Neuronal stem cell (in vitro differentiated cells): Measurements from ENCODE around the gene SARS1.

Experiments
- DNase-seq: peaks from one replicate; pipeline ENCODE4 v3.0.0-alpha.2; 2013; ENCODE audit warnings: low spot score
- H2AFZ ChIP-seq: one replicate; pipeline ENCODE4 v1.6.1; 2013; ENCODE audit warnings: mild to moderate bottlenecking, low read length, inconsistent platforms
- H2AK5ac ChIP-seq: 2 replicates; pipeline ENCODE4 v1.6.1; 2013; ENCODE audit warnings: low read depth, mild to moderate bottlenecking, inconsistent platforms, low read length, moderate library complexity, mixed read lengths
- H2BK120ac ChIP-seq: 2 replicates; pipeline ENCODE4 v1.6.1; 2013; ENCODE audit warnings: low read depth, mild to moderate bottlenecking, inconsistent platforms, low read length, moderate library complexity, mixed read lengths
- H2BK12ac ChIP-seq: one replicate; pipeline ENCODE4 v1.6.1; 2013; ENCODE audit warnings: low read length, inconsistent platforms
- H2BK15ac ChIP-seq: 2 replicates; pipeline ENCODE4 v1.6.1; 2013; ENCODE audit warnings: mild to moderate bottlenecking, low read length, inconsistent platforms, mixed read lengths
- H2BK5ac ChIP-seq: one replicate; pipeline ENCODE4 v1.6.1; 2013; ENCODE audit warnings: inconsistent platforms, mild to moderate bottlenecking, low read length, moderate library complexity
- H3K14ac ChIP-seq: one replicate; pipeline ENCODE4 v1.6.1; 2013; ENCODE audit warnings: low read length, inconsistent platforms
- H3K18ac ChIP-seq: 2 replicates; pipeline ENCODE4 v1.6.1; 2013; ENCODE audit warnings: low read length, inconsistent platforms
- H3K23ac ChIP-seq: 2 replicates; pipeline ENCODE4 v1.6.1; 2013; ENCODE audit warnings: low read depth, mild to moderate bottlenecking, mixed read lengths, low read length, inconsistent platforms; ENCODE audit not compliant: poor library complexity
- H3K27ac ChIP-seq: replicated peaks from 3 replicates; pipeline ENCODE4 v1.5.1; 2013; ENCODE audit warnings: low read length, inconsistent platforms
- H3K27me3 ChIP-seq, 3 experiments: 2 replicates each; pipeline ENCODE4 v1.6.1; 2013; ENCODE audit warnings: low read length in 3 of 3, mild to moderate bottlenecking in 2 of 3, inconsistent platforms in 1 of 3, low read depth in 1 of 3, mixed read lengths in 1 of 3, moderate library complexity in 1 of 3; ENCODE audit not compliant: control insufficient read depth in 3 of 3, insufficient read depth in 3 of 3
- H3K36me3 ChIP-seq, 2 donors: replicated peaks in 1 of 2; 2 replicates each; pipeline ENCODE4 v1.6.1; 2013; ENCODE audit warnings: low read length in 2 of 2; ENCODE audit not compliant: control insufficient read depth in 2 of 2, insufficient read depth in 2 of 2
- H3K4ac ChIP-seq: 2 replicates; pipeline ENCODE4 v1.6.1; 2013; ENCODE audit warnings: inconsistent platforms, mild to moderate bottlenecking, low read length, moderate library complexity
- H3K4me1 ChIP-seq, 2 donors: 1 replicate in 1 of 2; 2 replicates in 1 of 2; pipeline ENCODE4 v1.6.1; 2013; ENCODE audit warnings: low read length in 2 of 2, low read depth in 1 of 2; ENCODE audit not compliant: control insufficient read depth in 2 of 2, insufficient read depth in 1 of 2
- H3K4me2 ChIP-seq: one replicate; pipeline ENCODE4 v1.6.1; 2013; ENCODE audit warnings: mild to moderate bottlenecking, low read length, inconsistent platforms; ENCODE audit not compliant: insufficient read depth, poor library complexity, severe bottlenecking
- H3K4me3 ChIP-seq, 2 donors: 2 replicates each; pipeline ENCODE4 v1.5.1; 2013; ENCODE audit warnings: low read length in 2 of 2, mild to moderate bottlenecking in 2 of 2, inconsistent platforms in 1 of 2, moderate library complexity in 1 of 2
- H3K79me1 ChIP-seq: one replicate; pipeline ENCODE4 v1.6.1; 2013; ENCODE audit warnings: low read depth, mild to moderate bottlenecking, inconsistent platforms, low read length, moderate library complexity
- H3K9ac ChIP-seq: one replicate; pipeline ENCODE4 v1.6.1; 2013; ENCODE audit warnings: mild to moderate bottlenecking, low read depth, low read length, inconsistent platforms; ENCODE audit not compliant: poor library complexity
- H3K9me3 ChIP-seq, 2 donors: replicated peaks in 1 of 2; 2 replicates each; pipeline versions ENCODE3 to v1.6.1; 2013; ENCODE audit warnings: low read length in 2 of 2, mild to moderate bottlenecking in 2 of 2, inconsistent platforms in 1 of 2, low read depth in 1 of 2, mixed read lengths in 1 of 2, moderate library complexity in 1 of 2; ENCODE audit not compliant: control insufficient read depth in 2 of 2, insufficient read depth in 1 of 2
- H4K8ac ChIP-seq: one replicate; pipeline ENCODE4 v1.6.1; 2013; ENCODE audit warnings: low read depth, mild to moderate bottlenecking, inconsistent platforms, low read length, moderate library complexity
- H4K91ac ChIP-seq: one replicate; pipeline ENCODE4 v1.6.1; 2013; ENCODE audit warnings: low read length, low read depth, mild to moderate bottlenecking, inconsistent platforms; ENCODE audit not compliant: poor library complexity
- WGBS, 2 donors: extraction: QIAGEN DNeasy Blood & Tissue Kit; methylation state at CpG; one replicate each; pipeline ENCODE4 v1.1.7; 2013; ENCODE audit warnings: missing lambda C conversion rate in 2 of 2, mixed read lengths in 1 of 2; ENCODE audit not compliant: insufficient read length in 2 of 2, insufficient replicate concordance in 1 of 2; ENCODE audit errors: extremely low coverage in 2 of 2; 5-methylcytosine and 5-hydroxymethylcytosine counted together

Gene SARS1

DNA sequence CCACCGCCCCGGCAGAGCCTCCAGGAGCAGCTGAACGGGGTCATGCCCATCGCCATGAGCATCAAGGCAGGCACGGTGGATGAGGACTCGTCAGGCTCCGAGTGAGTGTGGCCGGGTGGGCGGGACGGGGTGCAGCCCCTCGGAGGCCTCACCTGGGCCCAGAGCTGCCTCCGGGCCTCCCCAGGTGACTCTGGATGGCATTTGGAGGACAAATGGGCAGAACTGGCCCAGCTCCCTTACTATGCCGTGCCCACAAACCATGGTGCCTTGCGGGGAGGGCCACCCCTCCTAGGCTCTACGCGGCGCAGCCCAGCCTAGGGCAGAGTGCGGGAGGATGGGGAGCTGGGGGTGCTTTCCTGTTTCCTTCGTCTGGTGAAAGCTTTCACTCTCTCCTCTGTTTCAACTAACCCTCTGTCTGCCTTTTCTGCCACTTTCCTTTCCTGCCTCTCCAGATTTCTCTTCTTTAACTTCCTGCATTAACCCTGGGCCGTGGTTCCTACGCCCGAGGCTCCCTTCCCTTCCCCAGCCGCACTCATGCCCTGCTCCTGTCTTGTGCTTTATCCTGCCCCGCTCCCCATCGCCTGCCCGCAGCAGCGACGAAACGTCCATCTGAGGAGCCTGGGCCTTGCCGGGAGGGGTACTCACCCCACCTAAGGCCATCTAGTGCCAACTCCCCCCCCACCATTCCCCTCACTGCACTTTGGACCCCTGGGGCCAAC is 60.0 kb downstream of the SARS1 start:
- Histone ChIP-seq H2AFZ (no peak overlapping the region), H3K79me1 (peaks cover 8% of the 10 kb centered on the region), H3K9me3 (no peaks in the 10 kb centered on the region), H3K4me1 (peaks cover 1 to 5% of the 10 kb centered on the region in 2 donors), H3K4ac (no peak overlapping the region), H3K9ac (no peak overlapping the region), H3K4me3 (no peak overlapping the region), H4K91ac (no peak overlapping the region), H3K23ac (no peak overlapping the region), H3K27ac (no peak overlapping the region), H3K36me3 (peaks cover 50 to 87% of the 10 kb centered on the region in 2 donors), H2AK5ac (no peak overlapping the region), H3K18ac (no peak overlapping the region), H2BK12ac (no peak overlapping the region), H3K4me2 (no peak overlapping the region), H2BK15ac (no peak overlapping the region), H3K27me3 (no peaks in the 10 kb centered on the region), H3K14ac (no peak overlapping the region), H4K8ac (no peak overlapping the region), H2BK5ac (no peak overlapping the region), H2BK120ac (no peak overlapping the region)
- no peak for DNase-seq
- WGBS, 2 donors: no CpG with 5 or more reads among the region's 30 CpGs

DNA sequence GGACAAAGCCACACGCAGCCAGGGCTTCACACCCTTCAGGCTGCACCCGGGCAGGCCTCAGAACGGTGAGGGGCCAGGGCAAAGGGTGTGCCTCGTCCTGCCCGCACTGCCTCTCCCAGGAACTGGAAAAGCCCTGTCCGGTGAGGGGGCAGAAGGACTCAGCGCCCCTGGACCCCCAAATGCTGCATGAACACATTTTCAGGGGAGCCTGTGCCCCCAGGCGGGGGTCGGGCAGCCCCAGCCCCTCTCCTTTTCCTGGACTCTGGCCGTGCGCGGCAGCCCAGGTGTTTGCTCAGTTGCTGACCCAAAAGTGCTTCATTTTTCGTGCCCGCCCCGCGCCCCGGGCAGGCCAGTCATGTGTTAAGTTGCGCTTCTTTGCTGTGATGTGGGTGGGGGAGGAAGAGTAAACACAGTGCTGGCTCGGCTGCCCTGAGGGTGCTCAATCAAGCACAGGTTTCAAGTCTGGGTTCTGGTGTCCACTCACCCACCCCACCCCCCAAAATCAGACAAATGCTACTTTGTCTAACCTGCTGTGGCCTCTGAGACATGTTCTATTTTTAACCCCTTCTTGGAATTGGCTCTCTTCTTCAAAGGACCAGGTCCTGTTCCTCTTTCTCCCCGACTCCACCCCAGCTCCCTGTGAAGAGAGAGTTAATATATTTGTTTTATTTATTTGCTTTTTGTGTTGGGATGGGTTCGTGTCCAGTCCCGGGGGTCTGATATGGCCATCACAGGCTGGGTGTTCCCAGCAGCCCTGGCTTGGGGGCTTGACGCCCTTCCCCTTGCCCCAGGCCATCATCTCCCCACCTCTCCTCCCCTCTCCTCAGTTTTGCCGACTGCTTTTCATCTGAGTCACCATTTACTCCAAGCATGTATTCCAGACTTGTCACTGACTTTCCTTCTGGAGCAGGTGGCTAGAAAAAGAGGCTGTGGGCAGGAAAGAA is 61.1 kb downstream of the SARS1 start:
- Histone ChIP-seq H2BK5ac (no peak overlapping the region), H4K8ac (no peak overlapping the region), H2AK5ac (no peak overlapping the region), H3K9ac (peak overlapping the region; percentile 63), H2BK120ac (no peak overlapping the region), H2BK15ac (peak overlapping the region; percentile 12), H3K79me1 (peaks cover 5% of the 10 kb centered on the region), H3K14ac (no peak overlapping the region), H3K4ac (no peak overlapping the region), H3K27ac (no peak overlapping the region), H3K23ac (no peak overlapping the region), H3K27me3 (no peaks in the 10 kb centered on the region), H3K18ac (no peak overlapping the region), H2BK12ac (no peak overlapping the region), H4K91ac (peak overlapping the region; percentile 44), H3K9me3 (no peaks in the 10 kb centered on the region), H3K4me1 (peaks cover 1 to 5% of the 10 kb centered on the region in 2 donors), H2AFZ (no peak overlapping the region), H3K4me3 (no peak overlapping the region), H3K36me3 (peaks cover 43 to 85% of the 10 kb centered on the region in 2 donors), H3K4me2 (no peak overlapping the region)
- no peak for DNase-seq
- no CpG with 5 or more reads among the region's 24 CpGs for WGBS, 2 donors

DNA sequence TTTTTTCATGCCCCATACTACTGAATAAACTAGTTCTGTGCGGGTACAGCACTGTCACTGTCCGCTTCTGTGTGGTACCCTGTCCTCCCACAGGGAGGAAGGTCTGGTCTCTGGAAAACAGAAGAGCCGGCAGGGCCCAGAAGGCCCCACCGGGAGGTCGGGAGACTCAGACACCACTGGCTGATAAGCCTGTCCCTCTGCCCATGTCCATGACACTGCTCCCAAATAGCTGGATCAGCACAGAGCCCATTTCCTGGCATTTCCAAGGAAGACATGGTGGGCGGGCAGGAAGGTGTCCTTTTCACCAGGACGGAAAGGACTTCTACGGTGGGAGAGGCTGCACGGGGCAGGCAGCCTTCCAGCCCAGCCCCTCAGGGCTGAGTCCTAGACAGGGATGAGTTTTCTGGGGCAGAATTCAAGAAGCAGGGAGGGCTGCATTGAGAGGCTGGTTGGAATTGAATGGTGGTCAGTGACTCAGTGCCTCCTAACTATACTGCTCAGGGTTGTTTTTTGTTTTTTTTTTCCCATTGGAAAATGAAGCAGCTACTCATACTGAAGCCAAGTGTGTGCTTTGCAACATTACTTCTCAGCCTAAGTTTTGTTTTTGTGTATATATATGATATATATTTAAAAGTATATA is 62.1 kb downstream of the SARS1 start:
- H3K36me3 ChIP-seq: peaks cover 42 to 85% of the 10 kb centered on the region in 2 donors
- no peak for DNase-seq
- H2AK5ac ChIP-seq: no peak overlapping the region
- no peak overlapping the region for H3K14ac ChIP-seq
- H3K4me1 ChIP-seq: peaks cover 1 to 5% of the 10 kb centered on the region in 2 donors
- H2BK5ac ChIP-seq: no peak overlapping the region
- H2BK15ac ChIP-seq: no peak overlapping the region
- H2BK120ac ChIP-seq: no peak overlapping the region
- no peak overlapping the region for H3K4ac ChIP-seq
- H3K79me1 ChIP-seq: peaks cover 5% of the 10 kb centered on the region
- H2BK12ac ChIP-seq: no peak overlapping the region
- no peaks in the 10 kb centered on the region for H3K27me3 ChIP-seq
- H3K9me3 ChIP-seq: no peaks in the 10 kb centered on the region
- no peak overlapping the region for H4K91ac ChIP-seq
- no peak overlapping the region for H3K4me3 ChIP-seq
- no peak overlapping the region for H4K8ac ChIP-seq
- H3K27ac ChIP-seq: no peak overlapping the region
- no peak overlapping the region for H3K9ac ChIP-seq
- no peak overlapping the region for H3K23ac ChIP-seq
- no peak overlapping the region for H2AFZ ChIP-seq
- no peak overlapping the region for H3K18ac ChIP-seq
- no peak overlapping the region for H3K4me2 ChIP-seq
- WGBS, 2 donors: no CpG with 5 or more reads among the region's 9 CpGs
